HUDEP-2 (cell line): Measurements from ENCODE around the gene PLXNC1.

ENCODE experiments used
- DNase-seq, 76 experiments: peaks; one replicate each; lab custom pipeline; 2025; ENCODE audit not compliant: unreplicated experiment in 76 of 76; lab: John Stamatoyannopoulos, UW

PLXNC1 gene

GRCh38 chr12:94133964-94134795 is 14.2 kb upstream of the PLXNC1 start:
- DNase-seq: peak in 34 of 76 experiments; percentile 8 to 71 (median 49)

GRCh38 chr12:94135896-94136295 is 12.5 kb upstream of the PLXNC1 start:
- DNase-seq: no peak

- DNase-seq: no peak
Measured at GRCh38 chr12:94139816-94140215, 8.6 kb upstream of the PLXNC1 start.

- peak in 22 of 76 experiments; percentile 4 to 60 (median 22) for DNase-seq
Measured at GRCh38 chr12:94140556-94140955, 7.8 kb upstream of the PLXNC1 start.

GRCh38 chr12:94141004-94141764 is 7.2 kb upstream of the PLXNC1 start:
- DNase-seq: no peak

- no peak for DNase-seq
Measured at GRCh38 chr12:94141892-94142291, 6.5 kb upstream of the PLXNC1 start.

- DNase-seq: peak in 5 of 76 experiments; percentile 9 to 42 (median 30)
Measured at GRCh38 chr12:94143438-94143837, 4.9 kb upstream of the PLXNC1 start.

- no peak for DNase-seq
Measured at GRCh38 chr12:94143951-94144350, 4.4 kb upstream of the PLXNC1 start.

- peak in 20 of 76 experiments; percentile 5 to 66 (median 24) for DNase-seq
Measured at GRCh38 chr12:94144781-94145180, 3.6 kb upstream of the PLXNC1 start.

GRCh38 chr12:94145191-94145983 is 3.0 kb upstream of the PLXNC1 start:
- DNase-seq: no peak

- DNase-seq: no peak
Measured at GRCh38 chr12:94146166-94146936, 2.0 kb upstream of the PLXNC1 start.

- DNase-seq: no peak
Measured at GRCh38 chr12:94147387-94147990, 888 bp upstream of the PLXNC1 start.

- DNase-seq: no peak
Measured at GRCh38 chr12:94148739-94149118, 352 bp downstream of the PLXNC1 start.

GRCh38 chr12:94149119-94149780 is 873 bp downstream of the PLXNC1 start:
- DNase-seq: no peak

GRCh38 chr12:94149781-94150239 is 1.4 kb downstream of the PLXNC1 start:
- DNase-seq: no peak

- DNase-seq: no peak
Measured at GRCh38 chr12:94150240-94151121, 2.1 kb downstream of the PLXNC1 start.

- DNase-seq: no peak
Measured at GRCh38 chr12:94151582-94151981, 3.2 kb downstream of the PLXNC1 start.
